ENCODE measurements around the gene TMEM132D.

- TF ChIP-seq CTCF (IDR thresholded peaks at IDR 0.05) (no peak), EZH2 (IDR thresholded peaks at IDR 0.05) (no peak), EZH2phosphoT487 (IDR thresholded peaks at IDR 0.05) (no peak)
These were observed 91.9 kb downstream of the TMEM132D start for GRCh38 chr12:129811963-129812362.
